Neuronal stem cell (in vitro differentiated cells): ENCODE data around the gene ELF4.

Experiments used
- DNase-seq: peaks from one replicate; pipeline ENCODE4 v3.0.0-alpha.2; 2013; ENCODE audit warnings: low spot score
- H2AFZ ChIP-seq: one replicate; pipeline ENCODE4 v1.6.1; 2013; ENCODE audit warnings: mild to moderate bottlenecking, low read length, inconsistent platforms
- H2AK5ac ChIP-seq: 2 replicates; pipeline ENCODE4 v1.6.1; 2013; ENCODE audit warnings: low read depth, mild to moderate bottlenecking, inconsistent platforms, low read length, moderate library complexity, mixed read lengths
- H2BK120ac ChIP-seq: 2 replicates; pipeline ENCODE4 v1.6.1; 2013; ENCODE audit warnings: low read depth, mild to moderate bottlenecking, inconsistent platforms, low read length, moderate library complexity, mixed read lengths
- H2BK12ac ChIP-seq: one replicate; pipeline ENCODE4 v1.6.1; 2013; ENCODE audit warnings: low read length, inconsistent platforms
- H2BK15ac ChIP-seq: 2 replicates; pipeline ENCODE4 v1.6.1; 2013; ENCODE audit warnings: mild to moderate bottlenecking, low read length, inconsistent platforms, mixed read lengths
- H2BK5ac ChIP-seq: one replicate; pipeline ENCODE4 v1.6.1; 2013; ENCODE audit warnings: inconsistent platforms, mild to moderate bottlenecking, low read length, moderate library complexity
- H3K14ac ChIP-seq: one replicate; pipeline ENCODE4 v1.6.1; 2013; ENCODE audit warnings: low read length, inconsistent platforms
- H3K18ac ChIP-seq: 2 replicates; pipeline ENCODE4 v1.6.1; 2013; ENCODE audit warnings: low read length, inconsistent platforms
- H3K23ac ChIP-seq: 2 replicates; pipeline ENCODE4 v1.6.1; 2013; ENCODE audit warnings: low read depth, mild to moderate bottlenecking, mixed read lengths, low read length, inconsistent platforms; ENCODE audit not compliant: poor library complexity
- H3K27ac ChIP-seq: replicated peaks from 3 replicates; pipeline ENCODE4 v1.5.1; 2013; ENCODE audit warnings: low read length, inconsistent platforms
- H3K27me3 ChIP-seq, 3 experiments: 2 replicates each; pipeline ENCODE4 v1.6.1; 2013; ENCODE audit warnings: low read length in 3 of 3, mild to moderate bottlenecking in 2 of 3, inconsistent platforms in 1 of 3, low read depth in 1 of 3, mixed read lengths in 1 of 3, moderate library complexity in 1 of 3; ENCODE audit not compliant: control insufficient read depth in 3 of 3, insufficient read depth in 3 of 3
- H3K36me3 ChIP-seq, 2 donors: replicated peaks in 1 of 2; 2 replicates each; pipeline ENCODE4 v1.6.1; 2013; ENCODE audit warnings: low read length in 2 of 2; ENCODE audit not compliant: control insufficient read depth in 2 of 2, insufficient read depth in 2 of 2
- H3K4ac ChIP-seq: 2 replicates; pipeline ENCODE4 v1.6.1; 2013; ENCODE audit warnings: inconsistent platforms, mild to moderate bottlenecking, low read length, moderate library complexity
- H3K4me1 ChIP-seq, 2 donors: 1 replicate in 1 of 2; 2 replicates in 1 of 2; pipeline ENCODE4 v1.6.1; 2013; ENCODE audit warnings: low read length in 2 of 2, low read depth in 1 of 2; ENCODE audit not compliant: control insufficient read depth in 2 of 2, insufficient read depth in 1 of 2
- H3K4me2 ChIP-seq: one replicate; pipeline ENCODE4 v1.6.1; 2013; ENCODE audit warnings: mild to moderate bottlenecking, low read length, inconsistent platforms; ENCODE audit not compliant: insufficient read depth, poor library complexity, severe bottlenecking
- H3K4me3 ChIP-seq, 2 donors: 2 replicates each; pipeline ENCODE4 v1.5.1; 2013; ENCODE audit warnings: low read length in 2 of 2, mild to moderate bottlenecking in 2 of 2, inconsistent platforms in 1 of 2, moderate library complexity in 1 of 2
- H3K79me1 ChIP-seq: one replicate; pipeline ENCODE4 v1.6.1; 2013; ENCODE audit warnings: low read depth, mild to moderate bottlenecking, inconsistent platforms, low read length, moderate library complexity
- H3K9ac ChIP-seq: one replicate; pipeline ENCODE4 v1.6.1; 2013; ENCODE audit warnings: mild to moderate bottlenecking, low read depth, low read length, inconsistent platforms; ENCODE audit not compliant: poor library complexity
- H3K9me3 ChIP-seq, 2 donors: replicated peaks in 1 of 2; 2 replicates each; pipeline versions ENCODE3 to v1.6.1; 2013; ENCODE audit warnings: low read length in 2 of 2, mild to moderate bottlenecking in 2 of 2, inconsistent platforms in 1 of 2, low read depth in 1 of 2, mixed read lengths in 1 of 2, moderate library complexity in 1 of 2; ENCODE audit not compliant: control insufficient read depth in 2 of 2, insufficient read depth in 1 of 2
- H4K8ac ChIP-seq: one replicate; pipeline ENCODE4 v1.6.1; 2013; ENCODE audit warnings: low read depth, mild to moderate bottlenecking, inconsistent platforms, low read length, moderate library complexity
- H4K91ac ChIP-seq: one replicate; pipeline ENCODE4 v1.6.1; 2013; ENCODE audit warnings: low read length, low read depth, mild to moderate bottlenecking, inconsistent platforms; ENCODE audit not compliant: poor library complexity
- WGBS, 2 donors: extraction: QIAGEN DNeasy Blood & Tissue Kit; methylation state at CpG; one replicate each; pipeline ENCODE4 v1.1.7; 2013; ENCODE audit warnings: missing lambda C conversion rate in 2 of 2, mixed read lengths in 1 of 2; ENCODE audit not compliant: insufficient read length in 2 of 2, insufficient replicate concordance in 1 of 2; ENCODE audit errors: extremely low coverage in 2 of 2; 5-methylcytosine and 5-hydroxymethylcytosine counted together

Gene ELF4

GRCh38 chrX:130030826-130031225, 79.5 kb downstream of the ELF4 start:
- Histone ChIP-seq H3K9me3 (no peaks in the 10 kb centered on the region), H3K4me1 (peaks cover 0 to 7% of the 10 kb centered on the region in 2 donors), H4K8ac (no peak overlapping the region), H2BK5ac (no peak overlapping the region), H3K4me3 (no peak overlapping the region), H2AFZ (no peak overlapping the region), H4K91ac (no peak overlapping the region), H3K27ac (no peak overlapping the region), H3K23ac (no peak overlapping the region), H3K36me3 (peaks cover 31 to 69% of the 10 kb centered on the region in 2 donors), H2AK5ac (no peak overlapping the region), H3K18ac (no peak overlapping the region), H3K9ac (no peak overlapping the region), H2BK12ac (no peak overlapping the region), H2BK15ac (no peak overlapping the region), H2BK120ac (no peak overlapping the region), H3K4me2 (no peak overlapping the region), H3K4ac (no peak overlapping the region), H3K14ac (no peak overlapping the region), H3K27me3 (no peaks in the 10 kb centered on the region), H3K79me1 (no peaks in the 10 kb centered on the region)
- no CpG with 5 or more reads among the region's 4 CpGs for WGBS, 2 donors
- no peak for DNase-seq

- WGBS, 2 donors: no CpG with 5 or more reads among the region's 5 CpGs
- H2BK15ac ChIP-seq: no peak overlapping the region
Measured at GRCh38 chrX:130028196-130028595, 82.1 kb downstream of the ELF4 start.

GRCh38 chrX:130027569-130027968, 82.7 kb downstream of the ELF4 start:
- Histone ChIP-seq H2BK5ac (no peak overlapping the region), H2BK12ac (no peak overlapping the region), H4K91ac (no peak overlapping the region), H2BK120ac (no peak overlapping the region), H3K14ac (no peak overlapping the region), H3K9me3 (no peaks in the 10 kb centered on the region), H3K4me3 (no peak overlapping the region), H3K4me2 (no peak overlapping the region), H2AFZ (no peak overlapping the region), H3K4me1 (peaks cover 0 to 8% of the 10 kb centered on the region in 2 donors), H3K23ac (no peak overlapping the region), H4K8ac (no peak overlapping the region), H2AK5ac (no peak overlapping the region), H3K36me3 (peaks cover 37 to 81% of the 10 kb centered on the region in 2 donors), H3K79me1 (no peaks in the 10 kb centered on the region), H2BK15ac (no peak overlapping the region), H3K4ac (no peak overlapping the region), H3K27me3 (no peaks in the 10 kb centered on the region), H3K18ac (no peak overlapping the region), H3K9ac (no peak overlapping the region), H3K27ac (no peak overlapping the region)
- DNase-seq: no peak
- WGBS, 2 donors: no CpG with 5 or more reads among the region's 4 CpGs

More at GRCh38 chrX:130028196-130028595, 82.1 kb downstream of the ELF4 start:
- Histone ChIP-seq H2BK12ac (no peak overlapping the region), H3K4me3 (no peak overlapping the region), H3K4ac (no peak overlapping the region), H3K9me3 (no peaks in the 10 kb centered on the region), H3K9ac (no peak overlapping the region), H3K36me3 (peaks cover 34 to 75% of the 10 kb centered on the region in 2 donors), H3K4me1 (peaks cover 0 to 8% of the 10 kb centered on the region in 2 donors), H3K27ac (peak overlapping the region; percentile 8), H2AK5ac (no peak overlapping the region), H3K23ac (no peak overlapping the region), H2AFZ (no peak overlapping the region), H3K79me1 (no peaks in the 10 kb centered on the region), H3K18ac (no peak overlapping the region), H3K14ac (no peak overlapping the region), H2BK120ac (no peak overlapping the region), H4K8ac (no peak overlapping the region), H2BK5ac (no peak overlapping the region), H3K4me2 (no peak overlapping the region), H4K91ac (no peak overlapping the region), H3K27me3 (no peaks in the 10 kb centered on the region)
- DNase-seq: no peak

GRCh38 chrX:130025256-130025655, 85.0 kb downstream of the ELF4 start:
- Histone ChIP-seq H3K27me3 (no peaks in the 10 kb centered on the region), H3K4me3 (no peak overlapping the region), H3K9ac (no peak overlapping the region), H4K91ac (no peak overlapping the region), H3K79me1 (no peaks in the 10 kb centered on the region), H3K9me3 (no peaks in the 10 kb centered on the region), H3K4me2 (no peak overlapping the region), H2BK5ac (no peak overlapping the region), H4K8ac (no peak overlapping the region), H3K27ac (no peak overlapping the region), H2AFZ (no peak overlapping the region), H2BK120ac (no peak overlapping the region), H3K36me3 (peaks cover 33 to 93% of the 10 kb centered on the region in 2 donors), H2BK15ac (no peak overlapping the region), H3K4ac (no peak overlapping the region), H3K18ac (no peak overlapping the region), H3K4me1 (peaks cover 0 to 6% of the 10 kb centered on the region in 2 donors), H3K23ac (no peak overlapping the region), H3K14ac (no peak overlapping the region), H2AK5ac (no peak overlapping the region), H2BK12ac (no peak overlapping the region)
- WGBS, 2 donors: no CpG with 5 or more reads among the region's 19 CpGs
- DNase-seq: no peak
